Fibroblast of skin of scalp (primary cell): ENCODE measurements around the gene SDC4.

Experiments
- DNase-seq: peaks from one replicate; pipeline ENCODE4 v3.0.0-alpha.2; 2013

The SDC4 gene

DNA sequence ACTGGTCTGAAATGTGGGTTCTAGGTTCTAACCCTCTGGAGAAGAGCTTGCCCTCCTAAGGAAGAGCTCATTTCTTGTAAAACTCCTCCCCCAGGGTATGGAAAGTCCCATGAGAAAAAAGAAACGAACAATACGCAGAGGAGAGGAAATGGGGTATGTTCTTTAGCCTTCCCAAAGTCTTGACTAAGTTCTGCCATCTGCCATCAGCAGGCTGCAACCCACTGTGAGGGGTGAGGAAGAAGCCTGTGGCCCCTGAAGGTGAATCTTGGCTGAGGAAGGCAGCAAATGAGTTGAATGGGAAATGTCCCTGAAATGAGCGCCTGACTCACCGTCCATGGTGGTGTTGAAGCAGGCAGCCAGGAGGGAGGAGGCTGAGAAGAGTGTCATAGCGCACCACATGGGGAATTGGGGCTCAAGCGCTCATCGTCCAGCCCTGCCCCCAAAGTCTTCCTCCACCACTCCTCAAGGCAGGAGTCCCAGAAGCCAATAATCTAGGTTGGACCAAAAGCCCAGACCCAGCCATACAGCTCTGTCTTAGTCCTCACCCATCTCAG is 29.8 kb downstream of the SDC4 start:
- no peak for DNase-seq

DNA sequence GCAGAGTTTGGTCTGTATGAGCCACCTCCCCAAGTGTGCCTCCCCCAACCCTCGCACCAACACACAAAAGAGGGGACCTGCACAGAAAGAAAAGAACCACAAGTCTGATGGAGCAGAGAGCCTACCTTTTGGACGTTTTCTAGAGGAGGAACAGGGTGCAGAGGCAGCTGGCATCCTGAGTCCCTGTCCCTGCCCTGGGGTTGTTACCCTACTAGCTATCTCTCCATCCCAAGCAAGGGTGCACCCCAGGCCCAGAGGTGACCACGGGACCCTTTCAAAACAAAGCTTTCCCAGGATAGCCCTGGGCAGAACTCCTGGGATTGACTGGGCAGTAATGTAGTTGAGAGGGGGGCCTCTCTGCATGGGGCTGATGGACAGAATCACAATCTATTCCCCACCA is 30.4 kb downstream of the SDC4 start:
- no peak for DNase-seq

DNA sequence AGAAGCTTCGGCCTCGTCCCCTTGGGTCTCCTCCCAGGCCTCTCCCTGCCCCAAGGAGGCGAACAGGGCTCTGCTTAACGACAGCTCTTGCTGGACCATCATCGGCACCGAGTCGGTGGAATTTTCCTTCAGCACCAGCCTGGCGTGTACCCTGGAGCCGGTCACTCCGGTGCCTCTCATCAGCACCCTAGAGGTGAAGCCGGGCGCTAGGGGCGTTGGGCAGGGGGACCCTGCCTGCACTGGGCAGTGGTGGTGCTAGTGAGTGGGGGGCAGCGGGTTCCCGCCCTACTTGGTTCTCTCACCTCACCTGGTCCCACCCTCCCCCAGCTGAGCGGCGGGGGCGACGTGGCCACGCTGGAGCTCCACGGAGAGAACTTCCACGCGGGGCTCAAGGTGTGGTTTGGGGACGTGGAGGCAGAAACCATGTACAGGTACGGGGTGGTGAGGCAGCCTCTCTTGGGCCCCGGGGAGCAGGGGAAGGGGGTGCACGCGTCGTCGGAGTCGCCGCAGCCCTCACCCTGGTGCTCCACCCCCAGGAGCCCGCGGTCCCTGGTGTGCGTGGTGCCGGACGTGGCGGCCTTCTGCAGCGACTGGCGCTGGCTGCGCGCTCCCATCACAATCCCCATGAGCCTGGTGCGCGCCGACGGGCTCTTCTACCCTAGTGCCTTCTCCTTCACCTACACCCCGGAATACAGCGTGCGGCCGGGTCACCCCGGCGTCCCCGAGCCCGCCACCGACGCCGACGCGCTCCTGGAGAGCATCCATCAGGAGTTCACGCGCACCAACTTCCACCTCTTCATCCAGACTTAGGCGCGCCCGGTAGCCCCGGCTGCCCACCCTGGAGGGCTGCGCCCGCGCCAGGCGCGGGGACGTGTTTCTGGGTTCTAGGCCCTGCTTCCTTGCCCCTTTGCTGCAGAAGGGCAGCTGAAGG is 31.8 kb downstream of the SDC4 start:
- no peak for DNase-seq

- DNase-seq: no peak
Observed at GRCh38 chr20:45315672-45316071, 32.6 kb downstream of the SDC4 start.

- no peak for DNase-seq
Observed at GRCh38 chr20:45313943-45314342, 34.3 kb downstream of the SDC4 start.

GRCh38 chr20:45313065-45313695 is 35.0 kb downstream of the SDC4 start:
- no peak for DNase-seq

DNA sequence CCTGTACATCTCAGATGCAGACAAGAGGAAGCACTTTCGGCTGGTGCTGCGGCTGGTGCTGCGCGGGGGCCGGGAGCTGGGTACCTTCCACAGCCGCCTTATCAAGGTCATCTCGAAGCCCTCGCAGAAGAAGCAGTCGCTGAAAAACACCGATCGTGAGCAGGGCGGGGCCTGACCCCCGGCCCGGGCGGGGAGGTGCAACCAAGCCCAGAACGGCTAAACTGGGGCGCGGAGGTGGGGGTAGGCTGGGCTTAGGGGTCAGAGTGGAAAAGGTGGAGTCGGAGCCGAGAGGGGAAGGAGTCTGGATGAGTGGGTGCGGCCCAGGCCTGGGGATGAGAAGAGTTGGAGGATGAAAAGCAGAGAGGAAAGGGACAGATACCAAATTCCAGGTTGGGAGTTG is 36.0 kb downstream of the SDC4 start:
- DNase-seq: no peak

DNA sequence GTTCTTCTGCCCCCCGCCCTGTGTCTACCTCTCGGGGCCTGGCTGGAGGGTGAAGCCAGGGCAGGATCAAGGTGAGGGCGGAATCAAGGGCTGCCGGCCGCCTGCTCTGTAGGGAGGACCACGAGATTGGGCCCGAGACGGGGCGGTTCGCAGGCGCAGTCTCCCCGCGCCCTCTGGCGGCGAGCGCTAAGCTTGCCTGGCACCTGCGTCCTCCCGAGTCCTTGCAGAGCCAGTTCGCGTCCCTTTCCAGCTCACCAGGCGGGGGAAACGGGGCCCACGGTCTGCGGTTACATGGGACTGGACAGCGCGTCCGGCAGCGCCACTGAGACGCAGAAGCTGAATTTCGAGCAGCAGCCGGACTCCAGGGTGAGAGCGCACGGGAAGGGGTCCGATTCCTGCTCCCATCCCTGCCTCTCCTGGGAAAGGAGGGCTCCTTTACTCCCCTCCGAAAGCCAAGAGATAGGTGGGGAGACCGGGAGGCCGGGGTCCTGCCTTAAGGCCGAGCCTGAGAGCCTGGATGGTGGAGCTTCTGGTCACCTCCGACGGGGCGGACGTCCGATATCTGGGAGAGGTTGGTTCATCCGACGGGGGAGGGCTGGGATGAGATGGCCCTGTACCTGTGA is 36.5 kb downstream of the SDC4 start:
- peak; percentile 43 for DNase-seq

DNA sequence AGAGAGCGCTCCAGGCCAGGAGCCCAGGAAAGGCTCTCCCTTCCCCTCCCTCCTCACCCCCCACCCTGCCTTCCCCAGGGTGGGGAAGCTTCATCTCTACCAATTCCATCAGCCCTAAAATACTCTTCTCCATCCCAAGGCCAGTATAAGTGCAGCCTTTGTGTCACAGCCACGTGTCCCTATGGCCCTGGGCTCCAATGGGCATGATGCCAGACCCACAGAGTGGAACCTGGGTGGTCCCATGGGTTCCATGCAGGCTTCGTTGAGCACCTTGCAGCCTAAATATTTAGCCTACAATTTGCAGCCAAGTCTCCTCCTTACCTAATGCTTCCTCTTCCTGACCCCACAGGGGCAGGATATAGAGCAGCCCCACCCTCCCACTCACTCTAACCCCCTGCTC is 39.1 kb downstream of the SDC4 start:
- DNase-seq: no peak

DNA sequence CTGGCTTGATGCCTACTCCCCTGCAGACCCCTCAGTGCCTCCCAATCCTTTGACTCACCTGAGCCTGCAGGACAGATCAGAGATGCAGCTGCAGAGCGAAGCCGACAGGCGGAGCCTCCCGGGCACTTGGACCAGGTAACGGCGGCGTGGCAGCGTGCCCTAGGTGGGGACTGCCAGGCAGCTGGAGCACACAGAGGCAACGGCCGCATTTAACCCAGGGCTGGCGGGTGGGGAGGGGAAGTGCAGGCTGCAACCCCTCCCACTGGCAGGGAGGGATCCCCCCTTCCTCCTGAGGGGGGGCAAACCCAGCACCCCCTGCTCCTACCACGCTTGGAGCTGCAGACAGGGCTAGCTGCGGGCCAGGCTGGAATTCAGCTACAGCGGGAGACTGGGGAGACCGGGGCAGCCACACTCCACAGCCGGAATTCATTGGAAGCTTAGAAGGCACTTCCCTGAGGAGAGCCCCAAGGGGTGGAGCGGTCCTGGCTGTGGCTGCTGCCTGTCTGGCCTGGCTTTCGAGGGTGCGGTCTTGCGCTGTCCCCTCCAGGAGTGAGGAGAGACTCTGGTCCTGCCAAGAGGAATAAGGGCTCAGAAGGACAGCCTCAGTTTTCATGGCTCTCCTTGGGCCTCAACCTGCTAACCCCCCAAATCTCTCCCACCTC is 40.0 kb downstream of the SDC4 start, which contains the start of gene MATN4:
Gene MATN4, minus strand, starts transcription at position 183 of the 662 bp plus-strand sequence. CDS start 2,717 bp downstream, outside the sequence.
- peak; percentile 6 for DNase-seq

- no peak for DNase-seq
Observed at GRCh38 chr20:45307076-45307640, 41.1 kb downstream of the SDC4 start.

- peak; percentile 9 for DNase-seq
Observed at GRCh38 chr20:45306431-45306982, 41.7 kb downstream of the SDC4 start, which contains the start of gene RBPJL. RBPJL (plus strand) TSS chr20:45306840; CDS start chr20:45306923, 83 bp downstream.

- DNase-seq: no peak
Observed at GRCh38 chr20:45305262-45305661, 43.0 kb downstream of the SDC4 start.

- DNase-seq: no peak
Observed at GRCh38 chr20:45304464-45304999, 43.7 kb downstream of the SDC4 start.

GRCh38 chr20:45303586-45304463 is 44.4 kb downstream of the SDC4 start:
- DNase-seq: no peak

DNA sequence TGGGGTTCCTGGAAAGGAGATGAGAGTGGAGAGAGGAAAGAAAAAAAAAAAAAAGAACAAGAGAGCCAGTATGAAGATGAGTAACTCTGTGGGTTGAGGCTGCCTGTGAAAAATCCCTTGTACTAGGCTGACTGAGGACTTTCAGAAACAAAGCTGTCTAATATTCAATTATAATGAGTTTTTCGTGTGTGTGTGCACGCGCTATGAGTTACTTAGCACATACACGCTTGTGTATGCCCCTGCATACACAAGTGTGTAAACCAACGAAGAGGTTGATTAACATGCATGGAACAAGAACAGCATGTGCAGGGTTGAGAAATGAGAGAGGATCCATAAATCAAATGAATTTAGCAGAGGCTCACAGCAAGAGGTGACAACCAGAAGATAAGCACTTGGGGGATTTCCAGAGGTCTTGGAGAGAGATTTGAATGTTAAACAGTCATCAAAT is 46.4 kb downstream of the SDC4 start:
- DNase-seq: no peak

GRCh38 chr20:45300961-45301360 is 47.3 kb downstream of the SDC4 start:
- peak; percentile 27 for DNase-seq

GRCh38 chr20:45299786-45300185 is 48.4 kb downstream of the SDC4 start:
- no peak for DNase-seq

- DNase-seq: no peak
Observed at GRCh38 chr20:45297786-45298497, 50.3 kb downstream of the SDC4 start.

DNA sequence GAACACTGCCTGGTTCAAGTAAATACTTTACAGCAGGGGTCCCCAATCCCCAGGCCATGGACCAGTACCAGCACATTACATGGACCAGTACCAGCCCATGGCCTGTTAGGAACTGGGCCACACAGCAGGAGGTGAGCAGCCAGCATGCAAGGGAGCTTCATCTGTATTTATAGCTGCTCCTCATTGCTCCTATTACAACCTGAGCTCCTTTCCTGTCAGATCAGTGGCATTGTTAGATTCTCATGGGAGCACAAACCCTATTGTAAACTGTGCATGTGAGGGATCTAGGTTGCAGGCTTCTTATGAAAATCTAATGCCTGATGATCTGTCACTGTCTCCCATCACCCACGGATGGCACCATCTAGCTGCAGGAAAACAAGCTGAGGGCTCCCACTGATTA is 53.6 kb downstream of the SDC4 start:
- no peak for DNase-seq
